HG03565 (cell line): ENCODE results near the gene OR5M11.
"Not testable (repeated sequence)": the region's sequence is repeated elsewhere in the genome, so short reads cannot be mapped to it uniquely, and the experiment has no call there.

Source experiments
- ATAC-seq: cut with Tn5 transposase; IDR thresholded peaks from one replicate; pipeline ENCODE4 v1.9.1; 2021; ENCODE audit warnings: mild to moderate bottlenecking, moderate library complexity; ENCODE audit not compliant: unreplicated experiment

Gene OR5M11

DNA sequence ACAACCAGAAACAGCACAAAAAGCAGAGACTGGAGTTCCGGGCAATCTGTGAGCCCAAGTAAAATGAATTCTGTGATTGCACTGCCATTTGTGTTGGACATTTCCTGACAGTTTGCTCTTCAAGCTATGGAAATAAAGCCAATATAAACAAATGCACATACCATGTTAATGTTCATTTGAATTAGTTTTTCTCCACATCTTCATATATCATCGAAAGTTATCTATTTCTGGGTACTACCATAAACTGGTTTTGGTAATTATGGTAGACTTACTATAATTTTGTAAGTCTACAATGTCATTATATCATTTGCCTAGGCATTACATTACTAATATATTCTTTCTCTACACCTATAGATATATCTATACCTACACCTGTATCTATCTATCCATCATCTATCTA, at the start of gene OR5M11:
OR5M11 (minus strand) TSS at position 101 of the 400 bp plus-strand sequence; CDS start at position 101, 0 bp downstream.
- ATAC-seq, result no peak

DNA sequence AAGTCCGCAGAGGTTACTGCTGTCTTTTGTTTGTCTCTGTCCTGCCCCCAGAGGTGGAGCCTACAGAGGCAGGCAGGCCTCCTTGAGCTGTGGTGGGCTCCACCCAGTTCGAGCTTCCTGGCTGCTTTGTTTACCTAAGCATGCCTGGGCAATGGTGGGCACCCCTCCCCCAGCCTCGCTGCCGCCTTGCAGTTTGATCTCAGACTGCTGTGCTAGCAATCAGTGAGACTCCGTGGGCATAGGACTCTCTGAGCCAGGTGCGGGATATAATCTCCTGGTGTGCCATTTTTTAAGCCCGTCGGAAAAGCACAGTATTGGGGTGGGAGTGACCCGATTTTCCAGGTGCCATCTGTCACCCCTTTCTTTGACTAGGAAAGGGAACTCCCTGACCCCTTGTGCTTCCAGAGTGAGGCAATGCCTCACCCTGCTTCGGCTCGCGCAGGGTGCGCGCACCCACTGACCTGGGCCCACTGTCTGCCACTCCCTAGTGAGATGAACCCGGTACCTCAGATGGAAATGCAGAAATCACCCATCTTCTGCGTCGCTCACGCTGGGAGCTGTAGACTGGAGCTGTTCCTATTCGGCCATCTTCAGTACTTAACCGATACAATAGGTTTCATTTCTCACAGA, 49.1 kb upstream of the OR5M11 start:
- not testable (repeated sequence) for ATAC-seq

DNA sequence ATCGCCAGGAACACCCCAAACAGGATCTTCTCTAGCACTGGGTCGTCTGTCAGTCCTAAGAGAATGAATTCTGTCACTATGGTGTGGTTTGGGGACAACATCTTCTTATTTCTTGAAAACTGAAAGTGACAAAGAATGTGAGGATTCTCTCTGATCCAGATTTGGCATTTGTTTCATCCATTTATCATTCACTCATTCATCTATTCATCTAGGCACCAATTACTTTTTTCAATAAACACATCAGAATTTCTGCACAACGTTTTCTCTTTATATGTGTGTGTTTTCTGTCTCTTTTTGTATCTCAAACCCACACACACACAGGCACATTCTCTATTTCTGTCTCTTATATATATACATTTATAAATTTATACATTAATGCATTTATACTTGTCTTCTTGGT, 34.6 kb upstream of the OR5M11 start, which contains the start of gene OR5M10:
OR5M10 (minus strand) TSS at position 101 of the 400 bp plus-strand sequence; CDS start at position 101, 0 bp downstream.
- no peak for ATAC-seq

DNA sequence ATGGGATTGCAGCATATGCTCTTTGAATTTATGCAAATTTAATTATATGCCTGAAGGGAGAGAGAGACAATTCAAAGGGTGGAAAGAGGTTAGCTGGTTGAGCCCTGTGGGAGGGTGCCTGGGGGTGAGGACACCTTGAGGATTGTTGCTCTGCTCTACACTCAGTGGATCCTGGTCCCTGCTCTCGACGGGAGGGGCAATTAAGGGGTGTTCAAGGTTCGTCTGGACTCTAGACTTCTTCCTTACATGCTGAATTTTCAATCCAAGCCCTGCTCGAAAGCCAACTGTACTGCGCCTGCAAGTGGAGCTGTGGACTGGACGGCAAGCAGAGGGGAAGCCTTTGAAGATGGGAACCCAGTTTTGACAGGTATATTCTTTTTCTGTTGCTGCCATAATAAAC, 15.5 kb upstream of the OR5M11 start:
- no peak for ATAC-seq

DNA sequence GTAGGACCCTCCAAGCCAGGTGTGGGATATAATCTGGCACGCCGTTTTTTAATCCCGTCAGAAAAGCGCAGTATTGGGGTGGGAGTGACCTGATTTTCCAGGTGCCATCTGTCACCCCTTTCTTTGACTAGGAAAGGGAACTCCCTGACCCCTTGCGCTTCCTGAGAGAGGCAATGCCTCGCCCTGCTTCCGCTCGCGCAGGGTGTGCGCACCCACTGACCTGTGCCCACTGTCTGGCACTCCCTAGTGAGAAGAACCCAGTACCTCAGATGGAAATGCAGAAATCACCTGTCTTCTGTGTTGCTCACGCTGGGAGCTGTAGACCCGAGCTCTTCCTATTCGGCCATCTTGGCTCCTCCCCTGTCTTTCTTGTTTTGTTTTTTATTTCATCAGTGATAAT, 11.6 kb upstream of the OR5M11 start:
- not testable (repeated sequence) for ATAC-seq

DNA sequence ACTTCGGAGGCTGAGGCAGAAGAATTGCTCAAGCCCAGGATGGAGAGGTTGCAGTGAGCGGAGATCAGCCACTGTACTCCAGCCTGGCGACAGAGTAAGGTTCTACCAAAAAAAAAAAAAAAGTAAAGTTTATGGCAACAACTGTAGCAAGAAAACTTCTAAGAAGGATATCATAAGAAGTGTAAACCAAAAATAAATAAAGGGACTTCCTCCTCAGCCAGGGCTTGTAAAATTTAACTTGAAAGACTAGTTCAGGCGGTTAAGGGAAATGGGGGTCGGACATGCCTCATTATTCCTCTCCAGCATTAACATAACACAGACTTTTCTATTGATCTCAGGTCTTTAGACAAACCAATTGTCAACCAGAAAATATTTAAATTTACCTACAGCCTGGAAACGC, 2.5 kb upstream of the OR5M11 start:
- no peak for ATAC-seq

DNA sequence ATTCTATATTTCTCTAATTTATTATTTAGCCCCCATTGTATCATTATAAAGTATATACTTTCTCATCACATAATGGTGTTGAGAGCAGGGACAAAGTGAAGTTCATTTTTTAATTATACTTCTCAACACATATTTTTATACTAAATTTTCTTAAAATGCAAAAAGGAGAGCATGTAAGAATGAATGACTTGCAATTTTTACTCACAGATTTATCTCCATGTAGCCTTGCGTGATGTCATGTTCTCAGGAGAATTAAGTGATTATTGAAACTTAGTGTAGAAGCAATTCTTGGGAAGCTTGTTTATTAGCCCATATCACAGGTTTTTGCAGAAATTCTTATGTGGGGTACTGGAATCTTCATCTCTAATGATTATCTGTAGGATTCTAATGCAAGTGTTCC, 682 bp upstream of the OR5M11 start:
- ATAC-seq, result no peak

DNA sequence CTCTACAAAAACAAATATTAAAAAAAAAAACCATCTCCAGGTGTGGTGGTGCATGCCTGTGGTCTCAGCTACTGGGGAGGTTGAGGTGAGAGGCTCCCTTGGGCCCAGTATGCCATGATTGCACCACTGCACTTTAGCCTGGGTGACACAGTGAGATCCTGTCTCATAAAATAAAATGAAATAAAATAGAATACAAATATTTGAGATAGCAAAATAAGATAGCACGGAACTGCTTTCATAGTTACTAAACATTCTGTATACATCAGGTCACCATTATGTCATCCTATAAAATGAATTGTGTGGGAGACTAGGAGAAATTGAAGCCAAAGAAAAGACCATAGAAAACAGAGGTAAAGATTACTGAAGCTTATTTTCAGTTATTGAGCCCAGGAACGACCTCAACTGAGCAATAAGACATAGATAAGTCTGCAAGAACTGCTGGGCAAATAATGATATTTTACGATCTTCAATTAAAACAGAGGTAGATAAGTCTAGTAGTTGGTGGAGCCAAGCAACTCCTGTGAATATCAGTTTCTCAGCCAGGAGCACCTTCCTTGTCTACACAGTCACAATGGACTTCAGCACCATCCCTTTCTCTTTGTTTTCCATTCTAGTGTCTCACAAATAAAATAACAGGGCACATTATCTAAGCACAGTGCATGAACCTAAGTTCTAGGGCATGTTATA, 9.9 kb downstream of the OR5M11 start:
- no peak for ATAC-seq

DNA sequence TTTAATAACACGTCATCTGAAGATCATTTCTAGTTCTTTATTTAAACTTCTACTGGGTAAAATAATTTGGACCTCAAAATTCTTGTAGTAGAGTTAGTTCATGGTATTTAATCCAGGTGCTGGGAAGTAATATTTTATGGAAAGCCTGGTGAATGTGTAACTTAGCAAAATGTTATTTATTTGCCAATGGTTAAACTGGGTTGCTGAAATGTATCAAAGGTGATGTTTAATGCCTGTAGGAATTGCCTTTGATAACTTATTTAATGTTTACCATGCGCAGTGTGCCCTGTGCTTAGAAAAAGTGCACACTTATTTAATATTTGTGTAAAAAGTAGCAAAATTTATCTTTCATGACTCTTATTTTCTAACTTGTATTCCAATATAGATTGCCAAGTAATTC, 11.2 kb downstream of the OR5M11 start:
- no peak for ATAC-seq

DNA sequence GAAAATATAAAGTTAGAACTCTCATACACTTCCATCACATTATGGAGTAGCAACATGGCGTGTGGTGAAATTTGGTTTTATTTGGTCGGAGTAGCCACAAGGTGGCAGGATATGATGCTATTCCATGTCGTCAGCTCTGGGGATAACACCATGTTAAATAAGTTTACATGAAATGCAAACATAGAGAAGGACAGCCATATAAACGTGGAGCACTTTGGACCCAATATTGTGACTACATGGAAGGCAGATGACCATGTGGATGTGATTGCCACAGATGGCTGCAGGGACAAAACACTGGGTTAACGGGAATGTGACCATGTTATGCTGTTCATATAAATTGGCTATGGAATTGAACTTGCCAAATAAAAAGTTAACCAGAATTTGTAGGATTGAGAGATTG, 21.0 kb downstream of the OR5M11 start:
- no peak for ATAC-seq

DNA sequence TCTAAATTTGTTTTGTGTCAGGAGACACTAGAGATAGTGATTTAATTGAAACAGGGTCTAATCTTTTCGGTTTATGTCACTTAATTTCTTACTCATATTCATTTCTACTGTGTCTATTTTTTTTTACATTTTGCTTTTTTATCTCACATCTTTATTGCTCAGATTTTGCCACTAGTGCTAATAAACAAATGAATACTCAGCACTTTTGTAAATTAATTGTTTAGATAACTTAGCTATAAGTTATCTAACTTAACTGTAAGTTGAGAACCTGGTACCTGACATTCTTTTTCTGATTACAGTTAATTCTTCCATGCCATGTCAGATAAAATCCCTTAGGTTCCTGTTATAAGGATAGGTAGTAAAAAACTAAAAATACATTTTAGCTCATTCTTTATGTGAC, 29.8 kb downstream of the OR5M11 start:
- no peak for ATAC-seq

DNA sequence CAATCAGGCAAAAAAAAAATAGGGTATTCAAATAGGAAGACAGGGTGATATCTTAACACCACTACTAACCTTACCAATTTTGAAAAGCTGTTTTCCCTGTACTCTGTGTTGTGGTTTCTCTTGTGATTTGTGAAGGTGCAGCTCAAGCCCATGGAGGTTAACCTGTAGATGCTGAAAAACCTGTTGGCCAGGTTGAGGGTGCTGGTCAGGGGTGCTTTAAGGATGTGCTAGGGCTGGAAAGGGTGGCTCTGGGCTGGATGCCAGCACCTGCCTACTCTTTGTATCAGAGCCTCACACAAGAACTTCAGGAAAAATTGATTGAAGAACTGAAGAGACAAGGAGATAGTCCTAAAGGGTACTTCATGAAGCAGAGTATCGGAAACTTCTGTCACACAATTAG, 33.6 kb downstream of the OR5M11 start:
- no peak for ATAC-seq

DNA sequence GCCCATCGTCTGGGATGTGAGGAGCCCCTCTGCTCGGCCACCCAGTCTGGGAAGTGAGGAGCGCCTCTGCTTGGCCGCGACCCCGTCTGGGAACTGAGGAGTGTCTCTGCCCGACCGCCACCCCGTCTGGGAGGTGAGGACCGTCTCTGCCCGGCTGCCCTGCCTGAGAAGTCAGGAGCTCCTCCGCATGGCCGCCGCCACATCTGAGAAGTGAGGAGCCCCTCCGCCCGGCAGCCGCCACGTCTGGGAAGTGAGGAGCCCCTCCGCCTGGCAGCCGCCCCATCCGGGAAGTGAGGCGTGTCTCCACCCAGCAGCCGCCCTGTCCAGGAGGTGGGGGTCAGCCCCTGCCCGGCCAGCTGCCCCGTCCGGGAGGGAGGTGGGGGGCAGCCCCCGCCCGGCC, 46.0 kb downstream of the OR5M11 start:
- ATAC-seq, result no peak

DNA sequence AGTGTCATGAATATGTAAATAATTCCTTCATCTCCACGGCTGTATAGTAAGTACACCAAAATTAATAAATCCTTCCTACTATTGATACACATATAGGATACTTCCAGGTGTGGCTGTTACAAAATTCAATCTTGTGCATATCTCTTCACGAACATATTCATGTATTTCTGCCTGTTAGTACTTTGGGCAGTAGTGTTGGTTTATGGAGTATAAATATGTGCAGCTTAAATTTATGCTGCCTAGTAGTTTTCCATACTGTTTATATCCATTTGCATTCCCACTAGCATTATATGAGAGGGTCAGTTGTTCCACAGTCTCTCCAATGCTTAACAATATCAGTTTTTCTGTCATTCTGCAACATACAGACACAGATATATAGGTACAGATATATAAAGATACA, 47.9 kb downstream of the OR5M11 start:
- ATAC-seq, result no peak
